ENCODE results near the gene ADGRL3.
"Not testable (repeated sequence)": the region's sequence is repeated elsewhere in the genome, so short reads cannot be mapped to it uniquely, and the experiment has no call there.

Gene ADGRL3

GRCh38 chr4:61763682-61764081, 563.6 kb downstream of the ADGRL3 start:
- no peak overlapping the region for H3K4me3 ChIP-seq (ENCODE audit: low read depth, low read length)
- no peak for TF ChIP-seq ZNF664 (tag by site-specific recombination; IDR thresholded peaks at IDR 0.05)
- no peak for TF ChIP-seq KLF7 (tag by site-specific recombination; IDR thresholded peaks at IDR 0.05; ENCODE audit: borderline replicate concordance)
- no peak for TF ChIP-seq ZNF10 (tag by site-specific recombination; IDR thresholded peaks at IDR 0.05)
- TF ChIP-seq, protein P1, sequence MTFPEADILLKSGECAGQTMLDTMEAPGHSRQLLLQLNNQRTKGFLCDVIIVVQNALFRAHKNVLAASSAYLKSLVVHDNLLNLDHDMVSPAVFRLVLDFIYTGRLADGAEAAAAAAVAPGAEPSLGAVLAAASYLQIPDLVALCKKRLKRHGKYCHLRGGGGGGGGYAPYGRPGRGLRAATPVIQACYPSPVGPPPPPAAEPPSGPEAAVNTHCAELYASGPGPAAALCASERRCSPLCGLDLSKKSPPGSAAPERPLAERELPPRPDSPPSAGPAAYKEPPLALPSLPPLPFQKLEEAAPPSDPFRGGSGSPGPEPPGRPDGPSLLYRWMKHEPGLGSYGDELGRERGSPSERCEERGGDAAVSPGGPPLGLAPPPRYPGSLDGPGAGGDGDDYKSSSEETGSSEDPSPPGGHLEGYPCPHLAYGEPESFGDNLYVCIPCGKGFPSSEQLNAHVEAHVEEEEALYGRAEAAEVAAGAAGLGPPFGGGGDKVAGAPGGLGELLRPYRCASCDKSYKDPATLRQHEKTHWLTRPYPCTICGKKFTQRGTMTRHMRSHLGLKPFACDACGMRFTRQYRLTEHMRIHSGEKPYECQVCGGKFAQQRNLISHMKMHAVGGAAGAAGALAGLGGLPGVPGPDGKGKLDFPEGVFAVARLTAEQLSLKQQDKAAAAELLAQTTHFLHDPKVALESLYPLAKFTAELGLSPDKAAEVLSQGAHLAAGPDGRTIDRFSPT (tag by site-specific recombination; IDR thresholded peaks at IDR 0.05): no peak
- TF ChIP-seq, protein P2, sequence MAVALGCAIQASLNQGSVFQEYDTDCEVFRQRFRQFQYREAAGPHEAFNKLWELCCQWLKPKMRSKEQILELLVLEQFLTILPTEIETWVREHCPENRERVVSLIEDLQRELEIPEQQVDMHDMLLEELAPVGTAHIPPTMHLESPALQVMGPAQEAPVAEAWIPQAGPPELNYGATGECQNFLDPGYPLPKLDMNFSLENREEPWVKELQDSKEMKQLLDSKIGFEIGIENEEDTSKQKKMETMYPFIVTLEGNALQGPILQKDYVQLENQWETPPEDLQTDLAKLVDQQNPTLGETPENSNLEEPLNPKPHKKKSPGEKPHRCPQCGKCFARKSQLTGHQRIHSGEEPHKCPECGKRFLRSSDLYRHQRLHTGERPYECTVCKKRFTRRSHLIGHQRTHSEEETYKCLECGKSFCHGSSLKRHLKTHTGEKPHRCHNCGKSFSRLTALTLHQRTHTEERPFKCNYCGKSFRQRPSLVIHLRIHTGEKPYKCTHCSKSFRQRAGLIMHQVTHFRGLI (tag by site-specific recombination; IDR thresholded peaks at IDR 0.05): no peak
- TF ChIP-seq ZNF621 (tag by site-specific recombination; IDR thresholded peaks at IDR 0.05): no peak
- TF ChIP-seq ZNF132 (tag by site-specific recombination; IDR thresholded peaks at IDR 0.05; ENCODE audit: borderline replicate concordance): no peak
- TF ChIP-seq BCL11B (tag by site-specific recombination; IDR thresholded peaks at IDR 0.05; ENCODE audit: low read depth): no peak
- TF ChIP-seq ZBTB17 (tag by site-specific recombination; IDR thresholded peaks at IDR 0.05): no peak
- TF ChIP-seq ZNF362 (tag by site-specific recombination; IDR thresholded peaks at IDR 0.05): no peak
- TF ChIP-seq, protein P3, sequence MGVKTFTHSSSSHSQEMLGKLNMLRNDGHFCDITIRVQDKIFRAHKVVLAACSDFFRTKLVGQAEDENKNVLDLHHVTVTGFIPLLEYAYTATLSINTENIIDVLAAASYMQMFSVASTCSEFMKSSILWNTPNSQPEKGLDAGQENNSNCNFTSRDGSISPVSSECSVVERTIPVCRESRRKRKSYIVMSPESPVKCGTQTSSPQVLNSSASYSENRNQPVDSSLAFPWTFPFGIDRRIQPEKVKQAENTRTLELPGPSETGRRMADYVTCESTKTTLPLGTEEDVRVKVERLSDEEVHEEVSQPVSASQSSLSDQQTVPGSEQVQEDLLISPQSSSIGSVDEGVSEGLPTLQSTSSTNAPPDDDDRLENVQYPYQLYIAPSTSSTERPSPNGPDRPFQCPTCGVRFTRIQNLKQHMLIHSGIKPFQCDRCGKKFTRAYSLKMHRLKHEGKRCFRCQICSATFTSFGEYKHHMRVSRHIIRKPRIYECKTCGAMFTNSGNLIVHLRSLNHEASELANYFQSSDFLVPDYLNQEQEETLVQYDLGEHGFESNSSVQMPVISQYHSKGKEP (tag by site-specific recombination; IDR thresholded peaks at IDR 0.05): no peak
- no peak for TF ChIP-seq ZNF394 (tag by site-specific recombination; IDR thresholded peaks at IDR 0.05; ENCODE audit: borderline replicate concordance)
- TF ChIP-seq ZNF223 (tag by site-specific recombination; IDR thresholded peaks at IDR 0.05): no peak
- TF ChIP-seq, protein P4, sequence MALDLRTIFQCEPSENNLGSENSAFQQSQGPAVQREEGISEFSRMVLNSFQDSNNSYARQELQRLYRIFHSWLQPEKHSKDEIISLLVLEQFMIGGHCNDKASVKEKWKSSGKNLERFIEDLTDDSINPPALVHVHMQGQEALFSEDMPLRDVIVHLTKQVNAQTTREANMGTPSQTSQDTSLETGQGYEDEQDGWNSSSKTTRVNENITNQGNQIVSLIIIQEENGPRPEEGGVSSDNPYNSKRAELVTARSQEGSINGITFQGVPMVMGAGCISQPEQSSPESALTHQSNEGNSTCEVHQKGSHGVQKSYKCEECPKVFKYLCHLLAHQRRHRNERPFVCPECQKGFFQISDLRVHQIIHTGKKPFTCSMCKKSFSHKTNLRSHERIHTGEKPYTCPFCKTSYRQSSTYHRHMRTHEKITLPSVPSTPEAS (tag by site-specific recombination; IDR thresholded peaks at IDR 0.05): no peak
- no peak overlapping the region for H3K27ac ChIP-seq (ENCODE audit: extremely low read depth, low read depth, low read length)
- ChIA-PET CTCF (no interaction called here), POLR2A (no interaction called here)
- no peaks in the 10 kb centered on the region for H3K4me1 ChIP-seq (ENCODE audit: control insufficient read depth, insufficient read depth, low read length)
- H3K9me3 ChIP-seq (ENCODE audit: control insufficient read depth, insufficient read depth, low read depth, low read length): no peaks in the 10 kb centered on the region
- no peaks in the 10 kb centered on the region for H3K36me3 ChIP-seq (ENCODE audit: control insufficient read depth in 2 of 2, insufficient read depth in 1 of 2, low read length in 2 of 2)

GRCh38 chr4:61764090-61764489, 564.0 kb downstream of the ADGRL3 start:
- H3K36me3 ChIP-seq (ENCODE audit: control insufficient read depth in 2 of 2, insufficient read depth in 1 of 2, low read length in 2 of 2); H3K4me3 ChIP-seq (ENCODE audit: low read depth, low read length); H3K4me1 ChIP-seq (ENCODE audit: control insufficient read depth, insufficient read depth, low read length); CTCF ChIA-PET; H3K9me3 ChIP-seq (ENCODE audit: control insufficient read depth, insufficient read depth, low read depth, low read length); POLR2A ChIA-PET; H3K27ac ChIP-seq (ENCODE audit: extremely low read depth, low read depth, low read length): not testable (repeated sequence)

DNA sequence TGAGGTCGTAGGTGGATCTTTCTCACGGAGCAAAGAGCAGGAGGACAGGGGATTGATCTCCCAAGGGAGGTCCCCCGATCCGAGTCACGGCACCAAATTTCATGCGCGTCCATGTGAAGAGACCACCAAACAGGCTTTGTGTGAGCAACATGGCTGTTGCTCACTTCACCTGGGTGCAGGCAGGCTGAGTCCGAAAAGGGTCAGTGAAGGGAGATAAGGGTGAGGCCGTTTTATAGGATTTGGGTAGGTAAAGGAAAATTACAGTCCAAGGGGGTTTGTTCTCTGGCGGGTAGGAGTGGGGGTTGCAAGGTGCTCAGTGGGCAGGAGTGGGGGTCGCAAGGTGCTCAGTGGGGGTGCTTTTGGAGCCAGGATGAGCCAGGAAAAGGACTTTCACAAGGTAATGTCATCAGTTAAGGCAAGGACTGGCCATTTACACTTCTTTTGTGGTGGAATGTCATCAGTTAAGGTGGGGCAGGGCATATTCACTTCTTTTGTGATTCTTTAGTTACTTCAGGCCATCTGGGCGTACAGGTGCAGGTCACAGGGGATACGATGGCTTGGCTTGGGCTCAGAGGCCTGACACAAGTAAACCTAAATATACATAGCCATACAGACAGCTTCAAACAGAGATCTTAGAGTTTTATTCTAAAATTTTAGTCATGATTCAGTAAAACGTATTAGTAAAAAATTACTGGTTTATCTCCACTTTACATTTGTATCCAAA, 569.5 kb downstream of the ADGRL3 start:
- POLR2A ChIA-PET; H3K9me3 ChIP-seq (ENCODE audit: control insufficient read depth, insufficient read depth, low read depth, low read length); H3K4me3 ChIP-seq (ENCODE audit: low read depth, low read length); H3K27ac ChIP-seq (ENCODE audit: extremely low read depth, low read depth, low read length); H3K36me3 ChIP-seq (ENCODE audit: control insufficient read depth in 2 of 2, insufficient read depth in 1 of 2, low read length in 2 of 2); H3K4me1 ChIP-seq (ENCODE audit: control insufficient read depth, insufficient read depth, low read length); CTCF ChIA-PET: not testable (repeated sequence)

Data from HEK293 (cell line).